DMS53 (cell line): ENCODE measurements around the gene PTPN7.
"Not testable (repeated sequence)": the region's sequence is repeated elsewhere in the genome, so short reads cannot be mapped to it uniquely, and the experiment has no call there.

ENCODE experiments used
- DNase-seq: peaks from one replicate; lab custom pipeline; 2025; lab: John Stamatoyannopoulos, UW

PTPN7 gene

GRCh38 chr1:202151045-202151444 lies 9.4 kb downstream of the PTPN7 start:
- no peak for DNase-seq

- DNase-seq: no peak
Measured at GRCh38 chr1:202150602-202151001, 9.8 kb downstream of the PTPN7 start.

- no peak for DNase-seq
Measured at GRCh38 chr1:202150187-202150586, 10.2 kb downstream of the PTPN7 start.

DNA sequence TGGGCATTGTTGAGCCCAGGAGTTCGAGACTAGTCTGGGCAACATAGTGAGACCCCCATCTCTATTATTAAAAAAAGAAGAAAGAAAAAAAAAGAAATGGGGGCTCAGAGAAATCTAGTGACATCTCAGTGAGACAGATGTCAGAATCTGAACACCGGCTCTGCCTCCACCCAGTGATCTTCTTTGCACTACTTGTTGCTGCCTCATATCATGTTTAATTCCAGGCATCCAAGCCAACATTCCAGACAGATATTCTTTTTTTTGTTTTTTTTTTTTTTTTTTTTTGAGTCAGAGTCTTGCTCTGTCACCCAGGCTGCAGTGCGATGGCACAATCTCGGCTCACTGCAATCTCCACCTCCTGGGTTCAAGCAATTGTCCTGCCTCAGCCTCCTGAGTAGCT lies 10.8 kb downstream of the PTPN7 start:
- DNase-seq: no peak

DNA sequence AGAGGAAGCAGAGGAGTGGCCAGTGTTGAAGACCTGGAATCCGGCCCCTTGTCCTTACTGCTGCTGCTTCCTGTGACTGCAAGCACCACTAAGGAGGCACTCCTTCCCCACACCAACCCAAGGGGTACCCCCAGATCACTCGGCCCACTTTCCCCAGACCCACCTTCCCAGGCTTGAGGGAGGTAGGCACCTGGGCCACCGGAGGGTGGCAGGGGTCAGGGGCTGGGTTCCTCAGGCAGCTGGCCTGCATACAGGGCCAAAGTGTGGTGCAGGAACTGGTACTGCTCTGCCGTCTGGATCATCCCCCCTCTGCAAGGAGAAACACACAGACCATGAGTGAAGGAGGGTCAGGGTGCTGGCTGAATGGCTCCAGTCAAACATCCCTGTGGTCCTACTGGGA lies 12.0 kb downstream of the PTPN7 start:
- no peak for DNase-seq

DNA sequence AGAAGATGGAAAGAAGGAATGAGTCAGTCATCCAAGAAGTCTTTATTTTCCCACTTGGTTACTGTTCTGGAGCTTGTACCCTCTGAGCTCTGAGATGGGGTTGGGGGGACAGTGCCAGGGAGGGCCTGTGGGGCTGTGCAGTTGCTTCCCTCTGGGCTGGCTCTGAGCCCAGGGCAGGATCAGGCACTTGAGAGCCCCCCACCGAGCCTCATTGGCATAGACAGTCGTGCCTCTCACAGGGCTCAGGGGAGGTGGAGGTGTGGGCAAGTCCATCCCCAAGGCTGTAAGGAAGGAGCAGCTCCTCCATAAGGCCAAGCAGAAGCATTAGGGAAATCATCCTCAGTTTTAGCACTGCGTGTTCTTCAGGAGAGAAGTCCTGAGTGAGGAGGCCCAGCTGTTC lies 13.4 kb downstream of the PTPN7 start:
- DNase-seq: no peak

- no peak for DNase-seq
Measured at GRCh38 chr1:202146279-202146678, 14.1 kb downstream of the PTPN7 start.

DNA sequence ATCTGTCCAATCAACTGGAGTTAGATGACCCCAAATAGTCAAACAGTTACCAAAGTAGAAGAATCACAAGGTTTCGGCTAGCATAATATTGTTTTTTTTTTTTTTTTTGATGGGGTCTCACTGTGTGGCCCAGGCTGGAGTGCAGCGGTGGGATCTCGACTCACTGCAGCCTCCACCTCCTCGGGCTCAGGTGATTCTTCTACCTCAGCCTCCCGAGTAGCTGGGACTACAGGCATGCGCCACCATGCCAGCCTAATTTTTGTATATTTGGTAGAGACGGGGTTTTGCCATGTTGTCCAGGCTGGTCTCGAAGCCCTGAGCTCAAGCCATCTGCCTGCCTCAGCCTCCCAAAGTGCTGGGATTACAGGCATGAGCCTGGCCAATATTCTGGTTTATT lies 14.7 kb downstream of the PTPN7 start:
- not testable (repeated sequence) for DNase-seq

DNA sequence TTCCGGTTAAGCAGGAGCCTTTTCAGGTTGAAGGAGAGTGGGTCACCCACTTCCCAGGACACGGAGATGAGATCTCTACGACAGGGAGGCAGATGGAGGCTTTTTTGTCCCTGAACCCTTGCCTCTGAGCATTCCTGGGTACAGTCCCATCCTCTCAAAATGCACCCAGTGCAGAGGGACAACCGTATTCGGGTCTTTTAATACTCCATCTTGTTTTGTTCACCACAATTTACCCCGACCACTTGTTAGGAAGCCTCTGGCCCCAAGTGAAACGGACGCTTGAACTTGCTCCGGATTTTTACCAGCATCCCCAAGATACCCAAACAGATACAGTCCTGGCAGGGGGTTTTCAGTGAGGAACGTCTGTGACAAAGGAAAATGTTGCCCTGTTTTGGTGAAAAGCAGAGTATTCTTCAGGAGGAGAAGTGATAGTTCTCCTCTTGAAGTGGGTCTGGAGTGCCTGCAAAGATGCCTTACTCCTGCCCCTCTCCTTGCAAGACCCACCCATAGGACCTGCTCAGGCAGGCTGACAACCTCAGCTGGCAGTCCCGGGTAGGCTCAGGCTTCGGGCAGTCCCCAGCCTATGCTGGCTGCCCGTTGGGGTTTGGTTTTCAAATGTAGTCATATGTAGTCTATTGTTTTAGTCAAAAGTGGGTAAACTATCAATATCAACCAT lies 15.2 kb downstream of the PTPN7 start:
- DNase-seq: peak; percentile 57

- peak; percentile 85 for DNase-seq
Measured at GRCh38 chr1:202144402-202145067, 15.9 kb downstream of the PTPN7 start, which contains the start of gene ARL8A. Gene ARL8A (minus strand): TSS chr1:202144737. CDS start chr1:202144572, 165 bp downstream.

- peak; percentile 71 for DNase-seq
Measured at GRCh38 chr1:202143768-202144401, 16.5 kb downstream of the PTPN7 start.

DNA sequence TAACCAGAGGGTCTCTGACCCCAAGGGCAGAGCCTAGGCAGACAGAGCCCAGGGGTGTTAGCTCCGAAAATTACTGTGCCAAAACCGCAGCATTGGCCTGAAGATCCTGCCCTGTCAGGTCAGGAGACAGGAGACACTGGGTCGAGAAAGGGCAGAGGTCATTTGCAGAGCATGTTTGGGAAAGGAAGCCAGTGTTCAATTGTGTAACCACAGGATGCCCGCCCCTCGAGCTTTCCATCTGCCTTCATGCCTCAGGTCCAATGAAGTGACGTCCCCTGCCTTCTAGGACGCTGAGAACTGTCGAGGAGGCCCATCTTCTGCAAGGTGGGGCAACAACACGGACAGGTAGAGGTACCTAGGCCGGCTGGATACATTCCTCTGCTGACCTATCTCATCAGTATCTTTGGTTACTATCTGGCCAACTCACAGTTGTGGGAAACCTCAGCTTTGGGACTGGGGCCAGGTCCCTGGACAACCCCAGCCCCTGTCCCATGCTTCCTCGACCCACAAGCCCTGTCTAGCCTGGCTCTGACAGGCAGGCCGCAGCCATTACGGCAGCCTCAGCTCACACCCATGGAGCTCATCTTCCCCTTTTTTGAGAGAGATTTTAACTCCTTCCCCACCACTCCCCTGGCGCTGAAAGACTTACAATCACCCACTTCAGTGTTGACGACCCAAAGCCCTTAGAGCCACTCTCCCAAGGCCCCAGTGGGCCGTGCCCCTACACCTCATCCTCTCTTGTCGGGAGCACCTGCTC lies 17.2 kb downstream of the PTPN7 start:
- no peak for DNase-seq

- DNase-seq: not testable (repeated sequence)
Measured at GRCh38 chr1:202141468-202141867, 18.9 kb downstream of the PTPN7 start.

DNA sequence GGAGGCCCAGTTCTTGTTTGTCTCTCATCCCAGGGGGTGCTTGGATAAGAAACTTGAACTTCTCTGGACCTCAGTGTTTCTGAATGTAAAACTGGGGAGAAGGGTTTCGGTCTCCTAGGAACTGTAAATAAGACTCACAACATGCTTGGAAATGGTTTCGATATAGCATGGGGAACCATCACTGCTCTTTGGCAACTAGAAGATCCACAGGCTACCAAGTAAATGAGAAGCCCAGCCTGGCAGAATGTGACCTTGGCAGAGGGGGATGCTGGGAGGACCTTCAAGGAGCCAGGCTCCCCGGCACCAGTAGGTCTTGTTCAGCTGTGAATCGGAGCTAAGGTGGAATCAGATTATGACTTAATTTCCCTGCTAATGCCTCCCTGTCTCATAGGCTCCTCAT lies 19.6 kb downstream of the PTPN7 start:
- DNase-seq: no peak

- DNase-seq: peak; percentile 87
Measured at GRCh38 chr1:202135221-202135721, 25.1 kb downstream of the PTPN7 start.

- no peak for DNase-seq
Measured at GRCh38 chr1:202134645-202135172, 25.7 kb downstream of the PTPN7 start.

GRCh38 chr1:202133989-202134388 lies 26.4 kb downstream of the PTPN7 start:
- no peak for DNase-seq

DNA sequence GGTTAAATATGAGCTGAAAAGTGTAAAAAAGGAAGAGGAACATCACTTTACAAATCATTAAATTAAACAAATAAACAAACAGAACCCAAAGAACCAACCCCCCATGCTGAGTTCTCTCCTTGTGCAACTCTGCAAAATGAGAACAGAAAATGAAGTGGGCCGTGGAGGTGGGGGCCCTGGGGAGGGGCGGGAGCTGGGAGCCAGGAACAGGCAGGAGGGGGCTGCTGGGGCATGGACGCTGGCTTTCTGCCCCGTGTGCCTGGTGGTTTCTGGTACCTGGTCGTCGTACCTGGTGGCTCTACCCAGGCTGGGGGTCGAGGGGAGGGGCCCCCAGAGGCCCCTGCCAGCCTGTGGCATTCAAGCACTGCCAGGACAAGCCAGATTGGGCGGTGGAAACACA lies 26.9 kb downstream of the PTPN7 start:
- DNase-seq: no peak

GRCh38 chr1:202133001-202133400 lies 27.4 kb downstream of the PTPN7 start:
- no peak for DNase-seq

DNA sequence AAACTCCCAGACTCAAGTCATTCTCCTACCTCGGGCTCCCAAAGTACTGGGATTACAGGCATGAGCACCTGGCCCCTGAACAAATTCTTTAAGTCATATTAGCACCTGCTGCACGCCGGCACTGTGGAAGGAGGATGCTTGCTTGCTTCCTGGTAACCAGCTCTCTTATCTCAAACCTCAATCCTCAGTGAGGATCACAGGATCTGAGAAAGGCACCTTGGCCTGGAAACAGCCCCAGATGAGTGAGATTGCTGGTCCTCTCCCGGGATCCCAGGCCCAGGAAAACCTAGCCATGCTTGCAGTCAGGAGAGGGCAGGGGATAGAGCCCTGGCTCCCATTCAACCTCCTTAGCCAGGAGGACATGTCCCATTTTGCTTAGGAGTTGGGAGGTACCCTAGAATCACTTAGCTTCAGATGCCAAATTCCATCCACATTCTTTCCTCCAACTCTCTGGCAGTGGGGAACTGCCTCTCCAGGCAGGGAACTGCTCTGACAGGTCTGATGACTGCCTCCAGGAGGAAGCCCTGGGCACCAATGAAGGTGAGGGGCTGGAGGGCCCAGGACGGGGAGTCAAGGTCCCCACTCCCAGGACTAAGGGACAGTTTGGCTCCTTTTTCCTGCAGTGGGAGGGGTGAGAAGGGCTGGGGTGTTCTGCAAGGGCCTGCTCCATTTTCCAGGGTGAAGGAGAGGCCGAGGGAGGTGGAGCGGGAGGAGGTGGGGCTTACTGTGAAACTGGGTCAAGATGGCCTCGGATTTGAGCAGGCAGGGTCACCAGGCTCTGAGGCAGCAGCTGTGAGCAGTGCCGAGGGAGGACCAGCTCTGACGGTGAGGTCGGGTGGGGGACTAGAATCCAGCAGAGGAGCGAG lies 28.2 kb downstream of the PTPN7 start:
- DNase-seq: no peak
